Fibroblast of skin of abdomen (primary cell): Measurements from ENCODE around the gene MAGEB6. TPM values are rescaled to one million over a fixed set of nuclear protein-coding genes. Genes with fewer than 3 reads are reported as not detected.
"Not testable (repeated sequence)": the region's sequence is repeated elsewhere in the genome, so short reads cannot be mapped to it uniquely, and the experiment has no call there.

Experiments used
- DNase-seq: peaks from one replicate; pipeline ENCODE4 v3.0.0-alpha.2; 2013
- polyA plus RNA-seq, 2 experiments: library from polyadenylated mRNA; unstranded; fragments of 120-200 nt; gene quantifications; one replicate each; pipeline ENCODE4 v1.2.1, GENCODE V29; 2013; ENCODE audit not compliant: insufficient read length in 2 of 2

The MAGEB6 gene, protein sequence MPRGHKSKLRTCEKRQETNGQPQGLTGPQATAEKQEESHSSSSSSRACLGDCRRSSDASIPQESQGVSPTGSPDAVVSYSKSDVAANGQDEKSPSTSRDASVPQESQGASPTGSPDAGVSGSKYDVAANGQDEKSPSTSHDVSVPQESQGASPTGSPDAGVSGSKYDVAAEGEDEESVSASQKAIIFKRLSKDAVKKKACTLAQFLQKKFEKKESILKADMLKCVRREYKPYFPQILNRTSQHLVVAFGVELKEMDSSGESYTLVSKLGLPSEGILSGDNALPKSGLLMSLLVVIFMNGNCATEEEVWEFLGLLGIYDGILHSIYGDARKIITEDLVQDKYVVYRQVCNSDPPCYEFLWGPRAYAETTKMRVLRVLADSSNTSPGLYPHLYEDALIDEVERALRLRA
- polyA plus RNA-seq (2013, experiment 1 of 2; ENCODE audit: insufficient read length), result not detected
- not detected for polyA plus RNA-seq (2013, experiment 2 of 2; ENCODE audit: insufficient read length)

DNA sequence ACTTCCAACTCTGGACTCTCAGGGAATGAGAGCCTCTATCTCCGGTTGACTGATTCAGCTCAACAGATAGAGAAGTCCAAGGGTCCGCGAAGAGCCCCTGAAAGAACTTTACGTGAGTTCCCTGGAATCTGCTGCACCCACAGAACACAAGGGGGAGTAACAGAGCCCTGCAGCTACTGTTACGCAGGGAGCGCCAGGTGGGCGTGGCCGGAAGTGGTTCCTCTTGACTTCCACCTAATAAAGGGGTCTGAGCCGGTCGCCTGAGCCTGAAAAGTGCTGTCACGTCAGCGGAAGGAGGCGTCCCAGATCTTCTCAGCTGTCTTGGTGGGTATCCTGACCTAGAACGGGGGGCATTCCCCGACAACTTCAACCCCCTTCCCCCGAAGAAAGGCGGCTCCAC lies at the start of gene MAGEB6:
Gene MAGEB6 (plus strand): TSS at position 237 of the 400 bp plus-strand sequence. CDS start 1,407 bp downstream, outside the sequence.
- no peak for DNase-seq

DNA sequence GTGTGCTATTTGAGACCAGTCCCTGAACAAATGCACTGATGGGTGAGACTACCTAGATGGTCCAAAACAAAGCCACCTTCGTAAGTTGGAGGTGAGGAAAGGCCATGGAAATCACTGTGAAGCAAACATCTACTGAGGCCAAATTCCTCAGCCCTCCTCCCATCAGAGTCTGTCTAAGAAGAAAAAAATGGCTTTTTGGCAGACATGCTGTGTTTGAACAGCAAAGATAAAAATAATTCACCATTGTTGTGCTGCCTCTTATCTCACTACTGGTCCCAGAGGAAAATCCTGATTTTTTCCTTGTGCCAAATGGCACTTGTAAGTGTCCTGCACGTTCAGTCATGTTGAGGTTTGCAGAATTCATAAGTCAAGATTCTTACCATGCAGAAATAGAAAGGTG lies 46.2 kb upstream of the MAGEB6 start:
- DNase-seq, result no peak

DNA sequence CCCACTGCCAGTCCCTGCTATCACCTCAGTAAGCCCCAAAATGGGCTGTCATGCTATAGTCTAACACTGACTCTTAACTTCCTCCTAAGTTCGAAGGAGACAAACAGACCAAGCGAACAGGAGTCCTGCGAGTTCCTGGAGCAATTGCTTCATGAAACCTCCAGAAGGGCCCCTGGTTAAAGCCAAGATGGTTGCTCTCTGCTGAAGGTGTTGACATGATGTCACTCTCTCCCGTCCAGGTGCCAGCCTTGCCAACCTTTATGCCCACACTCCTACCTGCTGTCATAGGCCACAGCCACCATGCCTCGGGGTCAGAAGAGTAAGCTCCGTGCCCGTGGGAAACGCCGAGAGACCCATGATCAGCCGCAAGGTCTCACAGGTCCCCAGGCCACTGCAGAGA lies 31.9 kb upstream of the MAGEB6 start, which contains the start of gene MAGEB6B:
Gene MAGEB6B (plus strand): TSS at position 301 of the 400 bp plus-strand sequence. CDS start 0 bp downstream, at position 301.
- no peak for DNase-seq

DNA sequence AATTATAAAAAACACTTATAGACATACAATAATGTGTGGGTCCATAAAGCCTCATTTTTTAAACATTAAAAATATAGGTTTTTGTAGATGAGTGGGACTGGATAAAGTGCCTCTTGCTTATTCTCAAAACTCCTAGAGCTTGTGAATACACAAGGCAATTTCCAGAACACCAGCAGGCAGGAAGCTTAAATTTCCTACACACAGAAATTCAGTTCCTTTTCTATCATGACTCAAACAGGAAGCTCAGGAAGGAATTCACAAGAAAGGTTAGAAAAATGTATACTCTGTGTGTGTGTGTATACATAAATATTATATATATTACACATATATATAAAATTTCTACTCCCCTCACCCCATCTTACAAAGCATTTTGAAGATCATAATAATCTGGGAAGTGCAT lies 11.3 kb downstream of the MAGEB6 start:
- no peak for DNase-seq

DNA sequence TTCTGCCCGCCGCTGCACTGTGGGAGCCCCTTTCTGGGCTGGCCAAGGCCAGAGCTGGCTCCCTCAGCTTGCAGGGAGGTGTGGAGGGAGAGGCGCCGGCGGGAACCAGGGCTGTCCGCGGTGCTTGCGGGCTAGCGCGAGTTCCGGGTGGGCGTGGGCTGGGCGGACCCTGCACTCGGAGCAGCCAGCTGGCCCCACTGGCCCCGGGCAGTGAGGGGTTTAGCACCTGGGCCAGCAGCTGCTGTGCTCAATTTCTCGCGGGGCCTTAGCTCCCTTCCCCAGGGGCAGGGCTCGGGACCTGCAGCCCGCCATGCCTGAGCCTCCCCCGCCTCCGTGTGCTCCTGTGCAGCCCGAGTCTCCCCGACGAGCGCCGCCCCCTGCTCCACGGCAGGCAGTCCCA lies 12.5 kb downstream of the MAGEB6 start:
- DNase-seq, result not testable (repeated sequence)

DNA sequence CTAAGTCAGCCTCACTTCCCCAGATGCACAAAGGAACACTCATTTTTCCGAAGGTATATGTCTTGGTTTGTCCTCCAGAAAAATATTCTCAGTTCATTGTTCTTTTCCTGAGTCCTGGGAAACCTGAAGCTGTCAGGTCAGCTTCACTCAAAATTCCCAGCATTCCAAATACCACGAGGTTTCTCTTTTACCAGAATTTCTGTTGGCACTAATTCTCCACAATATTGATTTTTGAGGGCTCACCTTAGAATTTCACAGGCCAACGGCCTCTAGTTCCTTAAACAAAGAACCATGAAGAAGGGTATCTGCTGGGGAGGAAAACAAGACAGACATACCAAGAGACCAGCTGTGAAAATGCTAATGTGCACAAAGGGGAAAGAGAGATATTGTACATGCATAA lies 15.8 kb downstream of the MAGEB6 start:
- DNase-seq, result no peak

DNA sequence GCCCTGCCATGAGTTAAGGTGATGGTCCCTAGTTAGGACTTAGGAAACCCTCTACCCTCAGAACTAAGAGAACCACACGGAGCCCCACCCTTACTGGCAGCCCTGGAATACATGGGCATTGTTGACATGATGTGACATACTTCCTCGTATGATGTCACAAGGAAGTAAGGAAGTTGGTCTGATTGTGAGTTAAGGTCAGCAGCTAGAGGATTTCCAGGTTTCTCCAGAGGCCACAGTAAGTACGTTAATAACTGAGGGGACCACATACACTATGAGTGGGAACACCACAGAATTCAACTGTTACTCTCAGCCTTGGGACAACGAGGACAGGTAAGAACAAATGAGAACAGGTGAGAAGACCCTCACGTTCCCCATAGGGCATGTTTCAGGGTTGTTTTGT lies 23.6 kb downstream of the MAGEB6 start, which contains the start of gene MAGEB5:
Gene MAGEB5 (plus strand): TSS at position 301 of the 400 bp plus-strand sequence. CDS start 1,133 bp downstream, outside the sequence.
- DNase-seq, result no peak

DNA sequence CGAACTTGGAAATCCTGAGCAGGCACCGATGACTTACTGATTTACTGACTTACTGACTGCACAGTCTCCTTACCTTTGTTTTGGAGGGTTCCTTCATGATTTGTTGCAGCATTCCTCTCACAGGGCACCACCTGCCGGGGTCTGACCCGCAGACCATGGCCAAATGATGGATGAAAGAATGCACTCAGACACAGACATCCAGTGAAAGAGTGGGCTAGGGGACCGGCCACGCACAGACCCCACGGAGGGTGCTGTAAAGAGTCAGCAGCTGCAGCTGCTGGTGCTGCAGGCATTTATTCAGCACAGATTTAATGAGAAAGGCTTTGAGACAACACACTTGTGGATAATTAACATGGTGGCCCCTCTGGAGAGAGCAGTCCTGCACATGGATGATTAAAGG lies 27.1 kb downstream of the MAGEB6 start:
- DNase-seq, result no peak

DNA sequence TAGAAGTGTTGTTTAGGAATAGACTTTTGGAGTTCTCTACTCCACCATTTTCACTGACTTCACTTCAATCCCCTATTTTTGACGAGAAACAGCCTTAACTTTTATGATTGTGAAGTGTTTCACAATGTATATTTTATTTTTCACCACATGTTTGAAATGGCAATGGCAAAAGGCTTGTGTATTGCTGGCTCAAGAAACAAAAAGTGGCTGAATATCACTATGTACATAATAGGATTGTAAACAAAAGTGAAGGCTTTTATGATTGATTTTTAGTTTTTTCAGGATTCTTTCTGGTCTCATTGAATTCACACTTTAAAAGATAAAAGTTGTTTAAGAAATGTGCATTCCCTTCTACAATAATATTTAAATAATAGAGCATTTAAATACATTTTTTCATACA lies 41.9 kb downstream of the MAGEB6 start:
- no peak for DNase-seq
